Measurements from ENCODE around the gene CLMN. TPM values are rescaled to one million over a fixed set of nuclear protein-coding genes. Genes with fewer than 3 reads are reported as not detected.

CLMN gene
- total and polyA plus RNA-seq, 2 of the 13 experiments (the other 11 are each of a cell fraction or from before 2014, with no cell fraction given), result 15.1 to 16.7 TPM

DNA sequence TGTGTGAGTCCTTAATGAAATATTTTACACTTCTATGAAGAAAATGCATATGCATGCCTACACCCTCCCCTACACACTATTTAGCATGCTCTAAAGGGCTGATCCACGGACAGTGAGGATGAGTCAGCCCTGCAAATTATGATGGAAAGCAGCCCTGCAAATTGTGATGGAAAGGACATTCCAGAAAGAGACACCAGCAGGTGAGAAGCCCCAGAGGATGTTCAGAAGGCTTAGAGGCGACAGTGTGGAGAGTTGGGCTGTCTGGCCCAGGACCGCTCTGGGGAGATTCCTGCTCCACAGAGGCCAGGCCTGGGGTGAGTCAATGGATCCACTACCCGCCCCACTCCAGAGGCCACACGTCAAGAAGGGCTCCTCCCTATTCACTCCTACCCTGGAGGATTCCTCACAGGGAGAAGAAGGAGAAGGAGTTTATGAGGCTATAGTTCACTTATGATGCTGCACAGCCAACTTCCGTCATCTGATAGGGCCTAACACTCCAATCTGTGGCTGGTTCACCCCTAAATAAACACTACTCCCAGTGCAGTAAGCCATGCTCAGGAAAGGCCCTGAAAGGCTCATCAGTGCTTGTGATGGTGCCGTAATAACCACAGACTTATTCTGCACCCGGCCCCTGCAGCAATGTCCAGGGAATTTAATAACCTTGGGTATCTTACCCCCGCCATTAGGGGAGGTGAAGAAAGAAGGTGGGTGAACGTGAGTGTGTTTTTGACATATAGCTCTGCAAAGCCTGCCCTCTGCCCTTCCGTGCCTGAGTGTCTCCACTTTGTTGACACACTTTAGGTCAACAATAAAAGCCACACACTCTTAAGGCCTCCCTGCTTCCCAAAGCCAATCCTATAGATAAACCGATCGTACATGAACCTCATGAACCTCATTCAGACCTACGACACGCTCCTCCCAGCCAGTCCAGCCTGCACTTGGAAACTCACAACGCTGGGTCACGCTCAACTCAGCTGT is 46.4 kb downstream of the CLMN start (continued):
- TF ChIP-seq CBFB (CRISPR knock-in tag; IDR thresholded peaks at IDR 0.05) (no peak), ZNF44 (CRISPR knock-in tag; IDR thresholded peaks at IDR 0.05) (no peak), ZNF34 (CRISPR knock-in tag; IDR thresholded peaks at IDR 0.05; ENCODE audit: borderline replicate concordance) (no peak), KDM5B (CRISPR knock-in tag; IDR thresholded peaks at IDR 0.05; ENCODE audit: borderline replicate concordance) (0 out of 2 replicates have a peak, but pooled peaks have one; percentile 37), MIER2 (CRISPR knock-in tag; IDR thresholded peaks at IDR 0.05) (no peak), ZNF143 (CRISPR knock-in tag; IDR thresholded peaks at IDR 0.05) (no peak), MXI1 (IDR thresholded peaks at IDR 0.05; ENCODE audit: borderline replicate concordance, low read depth, low read length) (no peak), ZNF713 (CRISPR knock-in tag; IDR thresholded peaks at IDR 0.05) (no peak), PHF5A (CRISPR knock-in tag; IDR thresholded peaks at IDR 0.05; ENCODE audit: low read depth, unreplicated experiment) (no peak), MYNN (CRISPR knock-in tag; IDR thresholded peaks at IDR 0.05; ENCODE audit: low read depth) (no peak), MIXL1 (CRISPR knock-in tag; IDR thresholded peaks at IDR 0.05) (0 out of 2 replicates have a peak, but pooled peaks have one; percentile 43), ZNF550 (CRISPR knock-in tag; IDR thresholded peaks at IDR 0.05; ENCODE audit: borderline replicate concordance) (no peak), ONECUT2 (CRISPR knock-in tag; IDR thresholded peaks at IDR 0.05) (no peak)
- TF ChIP-seq, protein P1, sequence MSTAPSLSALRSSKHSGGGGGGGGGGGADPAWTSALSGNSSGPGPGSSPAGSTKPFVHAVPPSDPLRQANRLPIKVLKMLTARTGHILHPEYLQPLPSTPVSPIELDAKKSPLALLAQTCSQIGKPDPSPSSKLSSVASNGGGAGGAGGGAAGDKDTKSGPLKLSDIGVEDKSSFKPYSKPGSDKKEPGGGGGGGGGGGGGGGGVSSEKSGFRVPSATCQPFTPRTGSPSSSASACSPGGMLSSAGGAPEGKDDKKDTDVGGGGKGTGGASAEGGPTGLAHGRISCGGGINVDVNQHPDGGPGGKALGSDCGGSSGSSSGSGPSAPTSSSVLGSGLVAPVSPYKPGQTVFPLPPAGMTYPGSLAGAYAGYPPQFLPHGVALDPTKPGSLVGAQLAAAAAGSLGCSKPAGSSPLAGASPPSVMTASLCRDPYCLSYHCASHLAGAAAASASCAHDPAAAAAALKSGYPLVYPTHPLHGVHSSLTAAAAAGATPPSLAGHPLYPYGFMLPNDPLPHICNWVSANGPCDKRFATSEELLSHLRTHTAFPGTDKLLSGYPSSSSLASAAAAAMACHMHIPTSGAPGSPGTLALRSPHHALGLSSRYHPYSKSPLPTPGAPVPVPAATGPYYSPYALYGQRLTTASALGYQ (CRISPR knock-in tag; IDR thresholded peaks at IDR 0.05), result no peak
- TF ChIP-seq, protein P2, sequence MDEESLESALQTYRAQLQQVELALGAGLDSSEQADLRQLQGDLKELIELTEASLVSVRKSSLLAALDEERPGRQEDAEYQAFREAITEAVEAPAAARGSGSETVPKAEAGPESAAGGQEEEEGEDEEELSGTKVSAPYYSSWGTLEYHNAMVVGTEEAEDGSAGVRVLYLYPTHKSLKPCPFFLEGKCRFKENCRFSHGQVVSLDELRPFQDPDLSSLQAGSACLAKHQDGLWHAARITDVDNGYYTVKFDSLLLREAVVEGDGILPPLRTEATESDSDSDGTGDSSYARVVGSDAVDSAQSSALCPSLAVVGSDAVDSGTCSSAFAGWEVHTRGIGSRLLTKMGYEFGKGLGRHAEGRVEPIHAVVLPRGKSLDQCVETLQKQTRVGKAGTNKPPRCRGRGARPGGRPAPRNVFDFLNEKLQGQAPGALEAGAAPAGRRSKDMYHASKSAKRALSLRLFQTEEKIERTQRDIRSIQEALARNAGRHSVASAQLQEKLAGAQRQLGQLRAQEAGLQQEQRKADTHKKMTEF (CRISPR knock-in tag; IDR thresholded peaks at IDR 0.05), result no peak; the same call in 1 of the 2 replicates
- TF ChIP-seq, protein P3, sequence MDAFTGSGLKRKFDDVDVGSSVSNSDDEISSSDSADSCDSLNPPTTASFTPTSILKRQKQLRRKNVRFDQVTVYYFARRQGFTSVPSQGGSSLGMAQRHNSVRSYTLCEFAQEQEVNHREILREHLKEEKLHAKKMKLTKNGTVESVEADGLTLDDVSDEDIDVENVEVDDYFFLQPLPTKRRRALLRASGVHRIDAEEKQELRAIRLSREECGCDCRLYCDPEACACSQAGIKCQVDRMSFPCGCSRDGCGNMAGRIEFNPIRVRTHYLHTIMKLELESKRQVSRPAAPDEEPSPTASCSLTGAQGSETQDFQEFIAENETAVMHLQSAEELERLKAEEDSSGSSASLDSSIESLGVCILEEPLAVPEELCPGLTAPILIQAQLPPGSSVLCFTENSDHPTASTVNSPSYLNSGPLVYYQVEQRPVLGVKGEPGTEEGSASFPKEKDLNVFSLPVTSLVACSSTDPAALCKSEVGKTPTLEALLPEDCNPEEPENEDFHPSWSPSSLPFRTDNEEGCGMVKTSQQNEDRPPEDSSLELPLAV (CRISPR knock-in tag; conservative IDR thresholded peaks at IDR 0.05; ENCODE audit: low read depth), result no peak
- TF ChIP-seq, protein P4, sequence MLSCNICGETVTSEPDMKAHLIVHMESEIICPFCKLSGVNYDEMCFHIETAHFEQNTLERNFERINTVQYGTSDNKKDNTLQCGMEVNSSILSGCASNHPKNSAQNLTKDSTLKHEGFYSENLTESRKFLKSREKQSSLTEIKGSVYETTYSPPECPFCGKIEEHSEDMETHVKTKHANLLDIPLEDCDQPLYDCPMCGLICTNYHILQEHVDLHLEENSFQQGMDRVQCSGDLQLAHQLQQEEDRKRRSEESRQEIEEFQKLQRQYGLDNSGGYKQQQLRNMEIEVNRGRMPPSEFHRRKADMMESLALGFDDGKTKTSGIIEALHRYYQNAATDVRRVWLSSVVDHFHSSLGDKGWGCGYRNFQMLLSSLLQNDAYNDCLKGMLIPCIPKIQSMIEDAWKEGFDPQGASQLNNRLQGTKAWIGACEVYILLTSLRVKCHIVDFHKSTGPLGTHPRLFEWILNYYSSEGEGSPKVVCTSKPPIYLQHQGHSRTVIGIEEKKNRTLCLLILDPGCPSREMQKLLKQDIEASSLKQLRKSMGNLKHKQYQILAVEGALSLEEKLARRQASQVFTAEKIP (CRISPR knock-in tag; IDR thresholded peaks at IDR 0.05; ENCODE audit: borderline replicate concordance), result no peak
- TF ChIP-seq, protein P5, sequence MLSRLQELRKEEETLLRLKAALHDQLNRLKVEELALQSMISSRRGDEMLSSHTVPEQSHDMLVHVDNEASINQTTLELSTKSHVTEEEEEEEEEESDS (CRISPR knock-in tag; IDR thresholded peaks at IDR 0.05; ENCODE audit: borderline replicate concordance), result no peak
- TF ChIP-seq, protein P6, sequence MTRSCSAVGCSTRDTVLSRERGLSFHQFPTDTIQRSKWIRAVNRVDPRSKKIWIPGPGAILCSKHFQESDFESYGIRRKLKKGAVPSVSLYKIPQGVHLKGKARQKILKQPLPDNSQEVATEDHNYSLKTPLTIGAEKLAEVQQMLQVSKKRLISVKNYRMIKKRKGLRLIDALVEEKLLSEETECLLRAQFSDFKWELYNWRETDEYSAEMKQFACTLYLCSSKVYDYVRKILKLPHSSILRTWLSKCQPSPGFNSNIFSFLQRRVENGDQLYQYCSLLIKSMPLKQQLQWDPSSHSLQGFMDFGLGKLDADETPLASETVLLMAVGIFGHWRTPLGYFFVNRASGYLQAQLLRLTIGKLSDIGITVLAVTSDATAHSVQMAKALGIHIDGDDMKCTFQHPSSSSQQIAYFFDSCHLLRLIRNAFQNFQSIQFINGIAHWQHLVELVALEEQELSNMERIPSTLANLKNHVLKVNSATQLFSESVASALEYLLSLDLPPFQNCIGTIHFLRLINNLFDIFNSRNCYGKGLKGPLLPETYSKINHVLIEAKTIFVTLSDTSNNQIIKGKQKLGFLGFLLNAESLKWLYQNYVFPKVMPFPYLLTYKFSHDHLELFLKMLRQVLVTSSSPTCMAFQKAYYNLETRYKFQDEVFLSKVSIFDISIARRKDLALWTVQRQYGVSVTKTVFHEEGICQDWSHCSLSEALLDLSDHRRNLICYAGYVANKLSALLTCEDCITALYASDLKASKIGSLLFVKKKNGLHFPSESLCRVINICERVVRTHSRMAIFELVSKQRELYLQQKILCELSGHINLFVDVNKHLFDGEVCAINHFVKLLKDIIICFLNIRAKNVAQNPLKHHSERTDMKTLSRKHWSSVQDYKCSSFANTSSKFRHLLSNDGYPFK (CRISPR knock-in tag; IDR thresholded peaks at IDR 0.05; ENCODE audit: borderline replicate concordance), result no peak

Measured in HepG2 (cell line).